DMS 273 (cell line): ENCODE results near the gene AK8.

Source experiments
- DNase-seq: peaks from one replicate; lab custom pipeline; 2025; ENCODE audit not compliant: unreplicated experiment; lab: John Stamatoyannopoulos, UW

AK8 gene

DNA sequence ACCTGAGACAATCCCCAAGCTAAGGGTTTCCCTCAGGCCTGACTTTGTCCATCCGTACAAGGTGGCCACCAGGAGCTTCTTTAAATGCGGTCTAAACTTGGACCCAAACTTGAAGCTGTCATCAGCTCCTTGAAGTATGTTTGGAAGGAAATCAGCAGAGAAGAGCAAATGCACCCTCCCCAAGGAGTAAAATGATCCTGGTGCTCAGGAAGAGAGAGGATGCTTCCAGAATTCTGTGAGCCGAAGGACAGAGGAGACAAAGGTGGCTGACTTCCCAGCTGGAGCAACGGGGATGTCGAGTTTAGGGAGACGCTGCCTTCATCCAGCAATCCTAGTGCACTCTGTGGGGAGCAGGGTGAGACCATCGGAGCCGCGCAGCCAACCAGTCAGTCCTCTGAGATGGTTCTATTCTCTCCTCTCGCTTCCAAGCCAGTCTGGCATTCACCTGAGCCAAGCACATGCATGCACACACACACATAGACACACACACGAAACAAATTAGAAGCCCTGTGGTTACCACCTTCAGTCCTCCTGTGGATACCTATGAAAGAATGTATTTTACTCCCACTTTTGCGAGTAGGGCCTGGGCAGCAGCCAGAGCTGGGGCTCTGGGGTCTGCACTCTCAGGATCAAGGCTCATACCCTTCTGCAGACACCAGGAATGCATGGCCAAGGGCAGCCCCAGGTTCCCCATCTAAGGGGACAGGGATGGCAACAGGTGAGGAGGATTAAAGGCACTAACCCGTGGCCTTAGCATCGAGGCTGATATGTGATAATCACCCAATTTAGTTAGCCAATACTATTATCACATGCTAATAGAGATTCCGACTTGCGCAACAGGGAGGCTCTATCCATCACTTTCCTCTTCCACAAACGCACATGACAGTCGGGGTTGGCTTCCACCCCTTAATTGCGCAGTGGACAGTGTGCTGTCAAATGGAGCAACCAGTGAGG, 132.1 kb downstream of the AK8 start:
- no peak for DNase-seq

DNA sequence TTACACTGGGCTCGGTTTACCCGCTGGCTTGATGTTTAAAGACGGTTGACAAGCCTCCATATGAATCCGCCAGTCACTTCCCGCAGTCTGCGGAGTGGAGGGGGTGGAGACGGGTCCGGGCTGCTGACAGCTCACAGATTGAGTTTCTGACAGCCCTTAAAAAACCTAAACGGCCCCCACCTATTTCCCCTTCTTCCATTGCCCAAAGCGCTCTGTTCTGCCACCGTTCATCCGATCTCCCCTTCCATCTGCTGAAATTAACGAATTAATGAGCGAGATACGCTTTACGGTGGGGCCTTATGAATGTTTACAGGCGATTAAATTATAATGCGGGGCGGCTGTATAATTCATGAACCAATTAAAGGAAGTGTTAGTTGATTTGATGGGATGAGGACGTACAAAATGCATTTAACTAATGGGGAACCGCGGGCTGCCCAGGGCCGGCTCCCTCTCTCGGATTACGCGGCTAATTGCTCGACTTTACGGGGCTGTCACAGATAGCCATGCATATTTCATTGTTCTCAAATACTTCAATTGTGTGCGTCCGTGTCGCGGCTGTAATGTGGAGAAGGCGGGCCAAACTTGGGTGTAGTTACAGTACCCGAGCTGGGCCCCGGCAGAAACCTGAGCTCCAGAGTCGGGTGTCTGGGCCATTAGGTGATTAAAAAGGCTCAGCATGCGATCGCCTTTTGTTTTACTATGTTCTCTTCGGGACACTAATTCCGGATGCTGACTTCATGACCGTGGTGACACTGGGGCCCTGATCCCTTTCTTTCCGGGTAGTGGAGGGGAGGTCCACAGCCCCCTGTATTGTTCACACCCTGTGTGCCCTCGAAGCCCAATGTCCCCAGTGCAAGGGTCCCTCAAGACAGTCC, 133.0 kb downstream of the AK8 start:
- DNase-seq, result peak; percentile 41

DNA sequence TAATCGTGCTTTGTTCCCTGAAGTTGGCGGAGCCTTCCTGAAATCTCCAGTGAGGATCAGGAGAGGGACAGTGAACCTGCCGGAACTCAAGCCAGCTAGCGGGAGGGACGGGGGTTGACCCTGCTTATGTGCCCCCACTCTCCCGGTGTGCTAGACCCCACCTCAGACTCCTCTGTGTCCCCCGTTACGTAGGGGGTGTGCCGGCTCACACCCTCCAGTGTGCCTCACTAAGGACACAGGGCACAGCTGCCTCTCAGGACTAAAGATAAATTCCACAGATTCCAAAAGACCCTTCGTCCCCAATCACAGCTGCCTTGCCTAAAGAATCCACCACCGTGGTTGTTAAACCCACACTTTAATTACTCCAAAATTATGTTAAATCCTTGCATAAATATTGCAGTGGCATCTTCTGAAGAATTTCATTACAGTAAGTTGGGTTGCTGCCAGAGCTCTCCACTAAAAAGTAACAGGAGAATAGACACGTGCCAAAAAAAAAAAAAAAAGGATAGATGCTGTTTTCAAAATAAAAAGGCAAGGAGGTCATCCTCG, 134.1 kb downstream of the AK8 start:
- DNase-seq, result peak; percentile 40

DNA sequence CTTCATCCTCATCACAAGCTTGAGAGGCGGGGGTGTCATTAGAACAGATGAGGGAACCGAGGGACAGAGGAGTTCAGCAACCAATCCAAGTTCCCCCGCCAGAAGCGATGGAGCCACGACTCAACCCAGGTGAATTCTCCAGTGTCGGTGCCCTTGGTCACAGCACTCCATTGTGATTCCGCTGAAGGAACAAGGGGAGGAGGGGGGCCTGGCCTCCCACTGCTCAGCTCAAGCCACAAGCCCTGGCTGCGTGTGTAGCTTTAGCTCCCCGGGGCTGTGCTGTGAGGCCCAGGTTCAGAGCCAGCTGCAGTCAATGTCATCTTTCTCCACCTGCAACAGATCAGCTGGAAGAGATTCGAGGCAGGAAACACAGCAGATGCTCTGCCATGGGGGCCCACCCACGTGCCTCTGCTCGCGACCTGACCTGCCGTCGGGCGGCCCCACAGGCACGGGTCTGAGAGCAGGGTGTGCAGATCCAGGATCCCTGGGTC, 135.2 kb downstream of the AK8 start:
- DNase-seq, result no peak

DNA sequence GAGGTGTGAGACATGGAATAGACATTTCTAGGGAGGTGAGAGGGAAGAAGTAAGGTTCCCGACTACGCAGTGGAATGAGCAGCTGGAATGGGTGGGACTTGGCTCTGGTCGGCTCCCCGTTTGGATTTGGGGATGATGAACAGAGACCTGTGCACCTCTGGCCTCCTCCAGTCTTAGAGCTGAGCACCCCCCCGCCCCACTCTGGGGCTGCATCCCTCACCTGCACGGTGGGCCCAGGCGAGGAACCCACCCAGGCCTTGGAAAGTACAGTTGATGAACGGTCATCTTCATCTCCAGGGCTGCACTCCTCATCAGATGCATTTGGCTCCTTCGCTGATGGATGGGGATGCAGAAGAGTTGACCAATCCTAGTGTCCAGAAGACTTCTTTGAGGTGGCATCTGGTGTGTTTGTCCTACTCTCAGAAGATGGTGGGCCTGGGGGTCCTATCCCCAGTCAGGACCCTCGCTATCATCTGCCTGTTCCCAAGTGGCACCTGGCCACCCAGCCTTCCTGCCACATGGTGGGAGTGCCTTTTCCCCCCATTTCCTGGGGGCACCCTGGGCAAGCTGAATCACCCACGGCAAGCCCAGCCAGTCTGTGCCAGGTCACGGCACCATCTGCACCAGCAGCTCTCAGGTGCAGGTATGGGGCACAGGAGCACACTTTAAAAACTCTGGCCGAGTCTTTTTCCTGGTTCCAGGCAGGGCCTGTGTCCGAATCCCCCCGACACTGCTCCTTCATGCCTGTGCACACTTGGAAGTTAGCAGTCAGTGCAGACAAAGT, 137.4 kb downstream of the AK8 start:
- no peak for DNase-seq

DNA sequence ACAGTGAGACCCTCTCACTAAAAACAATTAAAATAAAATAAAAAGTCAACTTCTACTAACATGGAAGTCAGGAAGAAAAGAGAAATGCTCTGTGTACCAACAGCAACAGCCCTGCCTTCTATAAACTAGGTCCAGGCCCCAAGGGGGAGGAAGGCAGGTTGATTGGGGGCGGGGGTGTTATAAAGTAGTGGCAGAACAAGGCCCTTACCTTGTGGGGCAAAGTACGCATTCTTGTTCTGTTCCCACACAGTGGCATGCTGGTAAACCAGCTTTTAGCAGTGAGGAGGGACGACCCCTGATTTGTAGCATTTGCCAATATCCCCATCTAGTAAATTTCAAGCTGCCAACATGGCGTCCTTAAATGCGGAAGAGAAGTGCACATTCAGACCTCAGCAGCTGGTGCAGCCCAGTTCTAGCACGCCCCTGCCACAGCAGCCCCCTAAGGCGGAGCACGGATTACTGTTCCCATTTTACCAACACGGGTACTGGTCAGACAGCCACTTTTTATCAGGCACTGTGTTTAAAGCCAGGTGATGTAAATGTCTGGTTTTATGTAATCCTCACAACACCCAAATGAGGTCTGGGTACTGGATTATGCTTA, 138.3 kb downstream of the AK8 start:
- DNase-seq, result no peak

DNA sequence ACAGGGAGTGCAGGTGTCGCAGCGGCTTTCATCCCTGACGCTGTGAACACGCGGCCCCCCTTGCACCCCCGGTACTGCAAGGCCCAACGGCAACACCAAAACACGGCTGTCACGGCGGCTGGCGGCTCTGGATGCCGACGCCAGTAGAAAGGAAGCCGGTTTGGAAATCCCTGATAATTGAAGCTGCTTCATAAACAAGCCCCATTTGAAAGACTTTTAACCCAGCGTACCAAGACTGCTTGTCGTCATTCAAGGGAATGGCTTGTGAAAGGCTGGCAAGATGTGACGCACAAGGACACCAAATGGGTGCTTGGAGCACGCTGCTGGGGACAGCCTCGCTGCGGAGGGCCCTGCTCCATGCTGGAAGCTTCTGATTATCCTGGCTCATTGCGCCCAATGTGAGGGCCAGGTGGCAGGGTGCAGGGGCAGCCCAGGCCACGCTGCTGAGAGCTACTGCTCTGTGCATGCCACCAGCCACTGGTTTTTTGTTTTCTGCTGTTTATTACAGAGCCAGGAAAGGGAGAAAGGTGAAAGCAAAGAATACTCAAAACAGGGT, 144.7 kb downstream of the AK8 start:
- DNase-seq, result no peak

DNA sequence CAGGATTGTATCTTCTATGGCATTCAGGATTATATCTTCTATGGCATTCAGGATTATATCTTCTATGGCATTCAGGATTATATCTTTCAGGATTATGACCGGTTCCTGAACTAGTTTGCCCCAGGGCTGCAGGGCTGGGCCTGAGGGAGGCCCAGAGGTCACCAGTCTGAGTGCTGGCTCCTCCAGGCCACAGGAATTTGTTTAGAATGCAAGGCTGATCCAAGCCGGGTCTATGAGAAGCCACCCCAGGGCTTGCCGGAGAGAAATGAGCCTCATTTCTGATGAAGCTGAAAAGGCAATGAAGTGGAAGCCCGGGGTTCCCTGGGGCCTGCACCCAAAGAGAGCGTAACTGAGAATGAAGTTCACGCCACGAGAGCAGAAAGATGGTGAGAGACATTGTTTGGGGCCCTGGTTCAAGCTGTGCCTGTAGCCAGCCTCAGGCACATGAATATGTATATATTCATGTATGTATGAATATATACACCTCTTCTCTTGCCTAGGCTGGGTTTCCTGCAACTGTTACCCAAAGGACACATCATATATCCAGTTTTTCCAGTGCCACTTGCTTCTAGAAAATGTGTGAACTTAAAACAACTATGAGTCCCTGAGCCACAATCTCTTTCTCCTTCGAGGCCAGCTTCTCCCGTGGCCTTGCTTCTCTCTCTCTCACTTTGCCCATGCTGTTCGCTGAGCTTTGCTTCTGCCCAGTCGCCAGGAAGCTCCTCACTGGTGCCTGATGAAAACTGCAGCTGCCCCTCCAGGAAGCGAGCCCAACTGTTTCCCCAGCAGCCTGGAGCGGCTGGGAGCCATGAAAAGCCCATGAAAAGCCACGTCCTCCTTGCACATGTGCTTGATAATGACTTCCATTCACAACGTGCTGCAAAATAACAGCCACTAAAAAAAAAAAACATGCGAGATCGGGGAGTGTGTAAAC, 145.5 kb downstream of the AK8 start:
- DNase-seq, result no peak

DNA sequence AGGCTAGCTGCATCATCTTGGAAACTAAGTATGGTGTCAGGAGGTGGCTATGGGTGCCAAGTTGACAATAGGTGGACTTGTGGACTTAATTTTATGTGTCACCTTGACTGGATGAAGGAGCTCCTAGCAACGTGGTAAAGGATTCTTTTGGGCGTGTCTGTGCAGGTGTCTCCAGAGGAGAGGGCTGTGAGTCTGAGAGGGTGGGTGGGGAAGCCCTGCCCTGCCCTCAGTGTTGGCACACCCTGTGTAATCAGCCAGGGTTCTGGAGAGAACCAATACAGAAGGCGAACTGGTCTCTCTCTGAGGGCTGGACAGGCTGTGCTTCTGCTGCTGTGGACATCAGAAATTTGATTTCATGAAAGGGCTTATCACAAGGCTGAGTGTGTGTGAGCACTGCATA, 146.9 kb downstream of the AK8 start:
- no peak for DNase-seq

DNA sequence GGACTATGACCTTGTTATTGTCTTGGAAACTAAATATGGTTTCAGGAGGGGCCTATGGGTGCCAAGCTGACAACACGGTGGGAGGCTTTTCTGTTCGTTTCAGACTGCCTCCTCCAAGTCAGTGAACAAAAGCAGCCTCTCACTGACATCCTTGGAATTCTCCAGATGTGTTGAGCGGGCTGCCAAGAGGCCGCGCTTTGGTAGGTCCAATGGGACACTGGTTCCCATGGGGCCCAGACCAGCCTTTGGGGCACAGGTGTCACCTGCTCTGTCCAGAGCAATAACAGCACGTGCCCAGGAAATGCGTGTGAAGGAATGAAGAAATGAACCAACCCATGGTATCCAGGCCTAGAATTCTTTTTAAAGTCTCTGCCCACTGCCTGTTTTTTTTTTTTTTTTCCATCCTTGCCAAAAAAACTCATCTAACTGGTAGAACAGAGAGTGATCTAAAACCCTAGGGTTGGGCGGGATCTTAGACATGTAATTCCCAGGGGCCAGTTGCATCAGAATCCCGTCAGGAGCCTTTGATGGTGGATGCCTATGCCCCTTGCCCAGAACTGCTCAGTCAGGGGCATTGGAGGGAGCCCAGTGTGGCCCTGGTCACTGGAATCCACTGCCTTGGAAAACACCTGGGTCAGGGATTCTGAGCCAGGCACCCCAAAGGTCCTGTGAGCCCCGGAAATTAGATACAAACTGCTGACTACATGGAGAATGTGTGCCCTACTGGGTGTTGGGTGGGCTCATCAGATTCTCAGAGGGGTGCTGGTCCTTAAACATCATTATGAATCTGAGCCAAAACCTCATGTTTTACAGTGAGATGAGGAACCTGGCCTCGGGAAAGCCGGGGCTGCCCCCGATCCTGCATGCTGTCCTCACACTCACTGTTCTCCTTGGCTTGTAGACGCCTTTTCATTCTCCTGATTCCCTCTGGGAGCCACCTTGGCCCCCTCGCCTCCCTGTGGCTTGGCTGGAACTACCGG, 147.7 kb downstream of the AK8 start:
- DNase-seq, result no peak

DNA sequence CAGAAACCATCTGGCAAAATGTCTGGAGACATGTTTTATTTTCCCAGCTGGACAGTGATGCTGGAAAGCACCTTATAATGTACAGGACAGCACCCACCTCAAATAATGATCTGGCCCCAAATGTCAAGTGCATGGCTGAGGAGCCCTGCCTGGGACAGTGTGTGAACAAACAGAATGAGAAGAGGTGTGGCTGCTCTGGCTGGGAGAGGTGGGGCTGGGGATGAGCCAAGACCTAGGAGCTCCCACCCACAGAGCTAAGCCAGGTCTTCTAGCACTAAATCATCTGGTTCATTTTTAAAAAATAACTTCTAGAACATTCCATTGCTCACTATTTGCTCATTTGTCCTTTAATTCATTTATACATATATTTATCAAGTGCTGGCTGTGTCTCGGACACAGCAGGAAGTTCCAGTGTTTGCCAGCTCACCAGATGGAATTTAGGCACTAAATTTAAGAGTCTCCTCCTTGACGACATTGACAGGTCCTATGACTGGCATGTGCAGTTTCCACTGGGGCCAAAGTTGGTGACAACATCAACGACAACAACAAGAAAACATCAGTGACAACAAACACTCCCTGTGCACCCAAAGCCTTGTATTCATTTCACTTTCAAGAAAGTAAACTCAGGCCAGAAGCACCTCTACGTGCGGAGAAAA, 148.7 kb downstream of the AK8 start:
- peak; percentile 9 for DNase-seq

DNA sequence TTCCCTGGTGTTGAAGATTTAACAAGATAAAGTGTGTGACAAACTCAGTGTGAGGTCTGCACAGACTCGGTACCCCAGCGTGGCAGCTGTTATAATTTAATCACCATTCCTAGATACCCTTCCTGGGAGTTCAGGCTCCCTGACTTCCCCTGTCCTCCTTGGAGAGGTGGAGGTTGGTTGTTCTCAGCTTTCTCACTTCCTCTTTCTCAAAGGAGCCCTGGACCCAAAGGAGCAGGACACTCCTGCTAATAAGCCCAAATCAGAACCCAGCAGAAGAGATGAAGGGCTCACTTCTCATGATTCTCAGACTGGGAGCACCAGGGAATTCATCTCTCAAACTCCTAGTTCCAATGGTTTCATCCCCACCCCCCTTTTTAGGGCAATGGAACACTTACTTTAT, 149.6 kb downstream of the AK8 start:
- no peak for DNase-seq

DNA sequence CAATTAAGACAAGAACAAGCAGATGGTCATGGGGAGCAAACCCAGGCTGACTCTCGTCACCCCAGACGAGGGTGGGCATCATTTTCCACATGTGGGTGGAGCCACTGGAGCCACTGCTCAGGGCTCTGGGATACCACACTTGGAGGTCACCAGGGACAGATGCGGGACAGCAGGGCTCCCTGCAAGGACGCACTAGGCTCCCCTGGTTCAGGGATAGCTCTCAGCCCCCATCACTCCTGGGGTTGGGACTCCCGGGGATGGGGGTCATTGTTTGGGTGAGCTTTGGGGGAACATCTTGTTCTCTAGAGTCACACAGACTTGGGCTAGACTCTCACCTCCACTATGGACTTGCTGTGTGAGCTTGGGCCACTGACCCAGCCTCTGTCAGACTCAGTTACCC, 150.0 kb downstream of the AK8 start:
- no peak for DNase-seq

DNA sequence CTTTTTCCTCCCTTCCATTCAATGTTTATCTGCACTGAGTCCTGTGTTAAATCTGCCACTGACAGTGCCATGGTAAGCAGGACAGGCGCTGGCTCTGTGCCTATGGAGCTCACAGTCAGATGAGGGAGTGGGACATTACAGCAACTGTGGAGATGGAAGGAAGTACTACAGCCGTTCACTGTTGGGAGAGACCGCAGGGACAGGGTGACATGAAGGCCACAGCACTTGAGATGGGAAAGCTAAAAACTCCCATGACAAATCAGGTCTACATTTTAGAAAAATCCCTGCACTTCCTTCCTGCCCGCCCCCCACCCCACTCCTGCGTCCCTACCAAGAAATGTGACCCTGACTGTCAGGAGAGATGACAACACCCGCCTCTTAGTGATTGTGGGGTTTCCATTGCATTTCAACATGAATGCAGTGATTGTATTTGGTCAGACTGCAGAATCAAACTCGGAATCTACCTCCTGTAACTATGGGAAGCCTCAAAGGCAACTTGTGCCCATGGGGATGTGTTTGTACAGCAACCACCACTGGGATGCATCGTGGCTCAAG, 151.4 kb downstream of the AK8 start:
- DNase-seq, result no peak

DNA sequence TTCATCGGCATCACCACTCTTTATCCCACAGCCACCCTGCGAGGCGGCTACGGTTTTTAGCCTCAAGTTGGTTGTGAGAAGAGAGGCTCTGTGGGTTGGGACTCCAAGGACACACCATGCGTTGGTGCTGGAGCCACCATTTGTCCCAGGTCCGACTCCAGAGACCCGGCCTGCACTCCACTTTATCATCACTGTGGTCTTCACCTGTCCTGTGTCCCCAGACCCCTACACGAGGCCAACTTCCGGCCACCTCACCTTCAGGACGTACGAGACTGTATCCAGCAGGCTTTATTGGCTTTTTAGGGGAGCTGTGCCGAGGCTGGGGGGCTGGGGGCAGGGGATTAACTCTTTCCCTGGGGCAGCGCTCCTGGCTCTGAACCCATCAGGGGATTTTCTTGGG, 152.8 kb downstream of the AK8 start:
- no peak for DNase-seq

DNA sequence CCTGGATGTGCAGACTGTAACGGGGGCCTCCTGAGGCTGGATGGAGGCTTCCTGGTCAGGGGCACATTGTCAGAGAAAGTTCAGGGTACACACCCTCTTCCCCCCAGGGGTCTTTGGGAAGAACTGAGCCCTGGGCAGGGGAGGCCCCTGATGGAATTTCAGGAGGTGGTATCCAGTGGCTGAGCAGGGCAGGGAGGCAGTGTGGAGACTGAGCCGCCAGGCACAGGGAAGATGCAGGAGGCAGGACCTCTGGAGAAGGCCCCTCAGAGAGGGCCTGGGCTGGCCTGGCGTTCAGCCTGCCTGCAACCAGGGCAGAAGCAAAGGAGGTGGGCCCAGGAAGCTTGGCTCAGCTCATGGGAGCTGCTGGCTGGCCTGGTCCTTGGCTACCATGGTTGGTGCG, 154.3 kb downstream of the AK8 start:
- DNase-seq, result no peak

DNA sequence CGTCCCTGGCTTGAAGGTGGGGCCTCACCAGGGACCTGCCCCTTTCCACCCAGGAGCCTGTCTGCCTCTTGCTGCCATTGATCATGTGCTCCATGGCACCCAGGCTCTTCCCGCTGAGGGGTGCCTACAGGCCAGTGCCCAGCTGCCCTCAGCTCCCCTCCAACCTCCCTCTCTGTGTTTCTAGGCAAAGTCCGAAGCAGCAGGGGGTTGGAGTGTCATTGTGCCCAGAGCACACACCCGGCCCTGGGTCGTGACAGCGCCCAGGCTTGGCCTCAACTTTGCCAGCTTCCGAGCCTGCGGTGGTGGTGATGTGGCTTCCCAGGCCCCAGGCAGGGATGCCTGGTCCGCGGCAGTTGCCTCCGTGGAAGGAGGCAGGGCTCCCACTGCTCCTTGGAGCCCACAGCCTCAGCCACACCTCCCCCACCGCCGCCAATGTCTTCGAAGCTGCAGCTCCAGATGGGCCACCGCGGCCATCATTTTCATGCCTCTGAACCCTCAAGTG, 155.5 kb downstream of the AK8 start:
- no peak for DNase-seq
